Gastrocnemius medialis (tissue), 4 donors: ENCODE measurements around the gene WWP2. TPM values are rescaled to one million over a fixed set of nuclear protein-coding genes. Genes with fewer than 3 reads are reported as not detected.

ENCODE experiments used
- ATAC-seq, 2 donors: fragments of 150-250 bp; one replicate each; pipeline ENCODE4 v1.9.1; 2016
- DNase-seq, 2 donors: peaks; one replicate each; pipeline ENCODE4 v3.0.0-alpha.2; 2019
- H3K27ac ChIP-seq, 4 donors: fragments of 200-600 bp; sonication (generic); 1 replicate in 1 of 4; 2 replicates in 3 of 4; pipeline ENCODE4 v1.5.1; 2016 to 2018; ENCODE audit warnings: mild to moderate bottlenecking in 2 of 4, moderate library complexity in 1 of 4
- H3K27me3 ChIP-seq, 3 donors: fragments of 200-600 bp; sonication (generic) in 2 of 3; 1 replicate in 1 of 3; 2 replicates in 2 of 3; pipeline versions ENCODE4 v1.5.1 to v1.6.0; 2016 to 2019; ENCODE audit warnings: mild to moderate bottlenecking in 1 of 3, moderate library complexity in 1 of 3
- H3K36me3 ChIP-seq, 2 donors: fragments of 200-600 bp; sonication (generic) in 1 of 2; one replicate each; pipeline ENCODE4 v1.5.1; 2017 to 2018
- H3K4me1 ChIP-seq, 2 donors: fragments of 200-600 bp; sonication (generic) in 1 of 2; one replicate each; pipeline ENCODE4 v1.5.1; 2016 to 2017; ENCODE audit warnings: mild to moderate bottlenecking in 2 of 2
- H3K4me3 ChIP-seq, 4 donors: fragments of 200-600 bp; sonication (generic) in 3 of 4; 1 replicate in 1 of 4; 2 replicates in 3 of 4; pipeline ENCODE4 v1.5.1; 2016 to 2019; ENCODE audit warnings: mild to moderate bottlenecking in 2 of 4
- H3K9me3 ChIP-seq, 3 donors: fragments of 200-600 bp; sonication (generic) in 2 of 3; 1 replicate in 1 of 3; 2 replicates in 2 of 3; pipeline ENCODE4 v1.5.1; 2016 to 2019
- CTCF ChIP-seq, 5 experiments: fragments of 450-650 bp in 3 of 5; fragments of 200-600 bp in 2 of 5; sonication (generic) in 2 of 5; IDR thresholded peaks in 4 of 5; conservative IDR thresholded peaks in 1 of 5; 1 replicate in 4 of 5; 2 replicates in 1 of 5; pipeline ENCODE4 v1.5.1; 2016 to 2019; ENCODE audit warnings: antibody characterized with exemption in 5 of 5, mild to moderate bottlenecking in 3 of 5, moderate library complexity in 3 of 5
- POLR2A ChIP-seq, 2 donors: fragments of 450-650 bp; IDR thresholded peaks; one replicate each; pipeline ENCODE4 v1.6.1; 2017; ENCODE audit warnings: antibody characterized with exemption in 2 of 2, mild to moderate bottlenecking in 2 of 2, moderate library complexity in 2 of 2
- in situ Hi-C, 4 donors: fragments of 200-750 bp; cut with MboI; loops; one replicate each; pipeline versions ENCODE4 v1.15.0 to v1.8.0; 2017; ENCODE audit warnings: low sequenced_read_pairs in 4 of 4
- intact Hi-C: fragments of 100-400 bp; cut with DNase I; formaldehyde crosslinking; loops from one replicate; pipeline ENCODE4 v1.15.1; 2023; ENCODE audit warnings: low total_unique reads
- total RNA-seq, 4 donors: library from RNA; depleted of rRNA; stranded (reverse); fragments of >200 nt; gene quantifications; one replicate each; pipeline versions ENCODE4 v1.1.0 to v1.2.3, GENCODE V29; 2016

The WWP2 gene
- total RNA-seq, 4 donors from 2014 or later, result 29.4 to 35.6 (median 31.8) TPM

- H3K4me1 ChIP-seq, result peaks cover 3 to 12% of the 10 kb centered on the region in 2 donors
- ATAC-seq (no peak), DNase-seq (no peak)
- in situ Hi-C loops (no loop called here), intact Hi-C loops (no loop called here)
- no peaks in the 10 kb centered on the region for H3K36me3 ChIP-seq
- no peak overlapping the region for H3K27ac ChIP-seq
- no peak for TF ChIP-seq POLR2A (IDR thresholded peaks at IDR 0.05)
- no peak for TF ChIP-seq CTCF (IDR thresholded peaks at IDR 0.05 in 4 of 5, conservative IDR thresholded peaks at IDR 0.05 in 1 of 5)
- no peaks in the 10 kb centered on the region for H3K27me3 ChIP-seq
- H3K4me3 ChIP-seq, result no peak overlapping the region
- no peaks in the 10 kb centered on the region for H3K9me3 ChIP-seq
These were observed 30.0 kb upstream of the WWP2 start for GRCh38 chr16:69732101-69732500.

- no peaks in the 10 kb centered on the region for H3K9me3 ChIP-seq
- ATAC-seq (no peak), DNase-seq (no peak)
- H3K36me3 ChIP-seq, result peaks cover 0 to 67% of the 10 kb centered on the region in 2 donors
- H3K27ac ChIP-seq, result peak overlapping the region in 2 of 4 donors; percentile 2
- H3K4me1 ChIP-seq, result peaks cover 3 to 4% of the 10 kb centered on the region in 2 donors
- H3K27me3 ChIP-seq, result no peaks in the 10 kb centered on the region
- intact Hi-C loops, result no loop called here
- TF ChIP-seq CTCF (IDR thresholded peaks at IDR 0.05 in 4 of 5, conservative IDR thresholded peaks at IDR 0.05 in 1 of 5) (no peak), POLR2A (IDR thresholded peaks at IDR 0.05) (no peak)
- in situ Hi-C loops, result no loop called here
- H3K4me3 ChIP-seq, result no peak overlapping the region
These were observed 20.6 kb upstream of the WWP2 start for GRCh38 chr16:69741519-69741918.

GRCh38 chr16:69741951-69742904 lies 19.9 kb upstream of the WWP2 start:
- peak; percentile 18 to 63 for DNase-seq
- peaks cover 3 to 4% of the 10 kb centered on the region in 2 donors for H3K4me1 ChIP-seq
- peak overlapping the region in 2 of 4 donors; percentile 2 to 14 for H3K27ac ChIP-seq
- ATAC-seq, result no peak
- H3K36me3 ChIP-seq, result peaks cover 0 to 74% of the 10 kb centered on the region in 2 donors
- H3K4me3 ChIP-seq, result no peak overlapping the region
- no peaks in the 10 kb centered on the region for H3K27me3 ChIP-seq
- no peak for TF ChIP-seq CTCF (IDR thresholded peaks at IDR 0.05 in 4 of 5, conservative IDR thresholded peaks at IDR 0.05 in 1 of 5)
- TF ChIP-seq POLR2A (IDR thresholded peaks at IDR 0.05), result no peak
- in situ Hi-C loops, result no loop called here
- no peaks in the 10 kb centered on the region for H3K9me3 ChIP-seq
- intact Hi-C loops, result no loop called here

GRCh38 chr16:69744363-69745231 lies 17.5 kb upstream of the WWP2 start:
- no peak for ATAC-seq
- in situ Hi-C loops, result no loop called here

More at GRCh38 chr16:69744363-69745231, 17.5 kb upstream of the WWP2 start:
- H3K4me3 ChIP-seq, result no peak overlapping the region
- no peak for TF ChIP-seq POLR2A (IDR thresholded peaks at IDR 0.05)
- TF ChIP-seq CTCF (IDR thresholded peaks at IDR 0.05 in 4 of 5, conservative IDR thresholded peaks at IDR 0.05 in 1 of 5), result no peak
- intact Hi-C loops, result no loop called here
- peaks cover 3 to 4% of the 10 kb centered on the region in 2 donors for H3K4me1 ChIP-seq
- H3K27me3 ChIP-seq, result no peaks in the 10 kb centered on the region
- H3K27ac ChIP-seq, result no peak overlapping the region
- H3K9me3 ChIP-seq, result no peaks in the 10 kb centered on the region
- H3K36me3 ChIP-seq, result peaks cover 0 to 98% of the 10 kb centered on the region in 2 donors
- no peak for DNase-seq
